Glomerular endothelial cell (primary cell): ENCODE measurements around the gene ATG9A. TPM values are rescaled to one million over a fixed set of nuclear protein-coding genes. Genes with fewer than 3 reads are reported as not detected.

Experiments
- DNase-seq: peaks from one replicate; pipeline ENCODE4 v3.0.0-alpha.2; 2011; ENCODE audit warnings: low read depth, low spot score; ENCODE audit errors: extremely low read depth
- total RNA-seq: library from RNA; depleted of rRNA; stranded (reverse); fragments of >200 nt; gene quantifications from 2 replicates; pipeline ENCODE4 v1.2.3, GENCODE V29; 2015

Gene ATG9A
- total RNA-seq, 1 donor from 2014 or later = 65.2 TPM

DNA sequence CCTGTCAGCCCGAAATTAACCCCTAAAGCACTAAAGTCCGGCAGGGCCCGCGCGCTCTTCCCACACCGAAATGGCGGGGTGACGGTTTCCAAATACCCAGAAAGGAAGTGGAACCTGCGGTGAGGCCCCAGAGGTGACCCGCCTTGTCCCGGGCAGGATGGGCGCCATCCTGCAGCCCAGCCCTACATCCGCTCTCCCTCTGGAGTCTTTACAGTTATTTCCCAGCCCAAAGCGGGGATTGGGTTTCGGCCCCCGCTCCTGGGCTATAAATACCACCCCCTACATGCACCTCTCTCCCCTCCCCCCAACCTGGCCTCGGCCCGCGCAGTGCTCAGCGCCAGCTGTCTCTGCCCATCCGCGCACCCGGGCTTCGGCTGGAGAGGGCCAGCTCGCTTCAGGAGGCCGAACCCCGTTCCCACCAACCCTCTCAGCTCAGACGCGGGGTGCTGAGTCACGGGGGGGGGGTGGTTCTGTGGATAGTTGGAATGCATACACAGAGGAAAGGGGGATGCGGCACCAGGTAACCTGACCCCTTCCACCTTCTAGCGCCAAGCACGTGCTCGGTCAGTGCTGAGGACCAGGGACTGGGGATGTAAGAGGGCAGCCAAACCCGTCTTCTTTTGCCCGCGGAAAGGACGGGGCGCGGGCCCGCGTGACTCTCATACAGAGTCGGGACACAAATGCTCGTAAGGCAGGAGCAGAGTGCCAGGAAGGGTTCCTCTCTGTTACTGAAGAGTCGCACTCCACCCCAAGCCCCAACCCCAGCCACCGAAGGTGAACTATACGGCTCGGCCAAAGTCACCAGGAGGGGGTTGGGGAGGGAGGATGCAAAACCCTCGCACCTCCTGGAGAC, 23.7 kb upstream of the ATG9A start, which contains the start of gene TUBA4B:
TUBA4B (plus strand) TSS at position 344 of the 853 bp plus-strand sequence; CDS start at position 509, 165 bp downstream.
- DNase-seq = no peak

DNA sequence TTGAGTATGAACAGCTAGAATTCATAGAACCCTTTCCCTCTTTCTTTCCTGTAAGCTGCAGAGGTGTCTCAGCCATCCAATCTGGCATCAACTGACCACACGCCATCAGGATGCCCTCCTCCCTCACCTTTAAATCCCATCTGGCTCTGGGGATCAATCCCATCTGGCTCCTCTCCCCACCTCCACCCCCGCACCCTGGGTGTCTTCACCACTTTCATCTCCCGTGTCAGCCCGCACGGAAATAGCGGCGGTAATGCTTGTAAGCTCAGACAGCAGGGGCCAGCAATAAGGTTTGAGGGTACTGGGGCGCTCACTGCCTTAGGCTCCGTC, 23.1 kb upstream of the ATG9A start:
- DNase-seq = no peak

DNA sequence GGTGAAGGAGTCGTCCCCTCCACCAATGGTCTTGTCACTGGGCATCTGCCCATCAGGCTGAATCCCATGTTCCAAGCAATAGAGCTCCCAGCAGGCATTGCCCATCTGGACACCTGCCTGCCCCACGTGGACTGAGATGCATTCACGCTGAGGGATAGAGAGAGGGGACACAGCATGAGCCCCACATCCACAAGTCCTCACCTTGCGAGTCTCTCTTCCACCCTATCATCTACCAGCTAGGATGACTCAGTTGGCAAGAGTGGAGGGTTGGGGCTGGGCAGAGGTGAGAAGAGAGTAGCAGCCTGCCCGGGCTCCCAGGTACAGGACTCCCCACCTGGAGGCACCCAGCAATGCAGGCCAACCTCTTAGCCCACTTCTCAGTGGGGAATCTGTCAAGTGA, 22.6 kb upstream of the ATG9A start:
- no peak for DNase-seq

DNA sequence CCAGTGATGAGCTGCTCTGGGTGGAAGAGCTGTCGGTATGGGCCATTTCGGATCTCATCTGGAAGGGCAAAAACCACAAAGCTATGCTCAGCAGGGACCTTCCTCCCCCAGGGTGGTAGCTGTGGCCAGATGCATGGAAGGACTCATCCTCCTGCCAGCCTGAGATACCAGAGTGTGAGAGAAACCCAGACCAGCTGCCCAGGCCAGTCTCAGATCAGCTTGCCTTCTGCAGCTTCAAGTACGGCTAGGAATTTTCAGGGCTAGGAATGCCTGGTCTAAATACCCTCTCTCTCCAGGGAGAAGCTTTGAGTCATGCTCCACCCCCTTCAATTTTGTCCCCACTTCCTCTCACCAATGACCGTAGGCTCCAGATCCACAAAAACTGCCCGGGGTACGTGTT, 22.2 kb upstream of the ATG9A start:
- no peak for DNase-seq

DNA sequence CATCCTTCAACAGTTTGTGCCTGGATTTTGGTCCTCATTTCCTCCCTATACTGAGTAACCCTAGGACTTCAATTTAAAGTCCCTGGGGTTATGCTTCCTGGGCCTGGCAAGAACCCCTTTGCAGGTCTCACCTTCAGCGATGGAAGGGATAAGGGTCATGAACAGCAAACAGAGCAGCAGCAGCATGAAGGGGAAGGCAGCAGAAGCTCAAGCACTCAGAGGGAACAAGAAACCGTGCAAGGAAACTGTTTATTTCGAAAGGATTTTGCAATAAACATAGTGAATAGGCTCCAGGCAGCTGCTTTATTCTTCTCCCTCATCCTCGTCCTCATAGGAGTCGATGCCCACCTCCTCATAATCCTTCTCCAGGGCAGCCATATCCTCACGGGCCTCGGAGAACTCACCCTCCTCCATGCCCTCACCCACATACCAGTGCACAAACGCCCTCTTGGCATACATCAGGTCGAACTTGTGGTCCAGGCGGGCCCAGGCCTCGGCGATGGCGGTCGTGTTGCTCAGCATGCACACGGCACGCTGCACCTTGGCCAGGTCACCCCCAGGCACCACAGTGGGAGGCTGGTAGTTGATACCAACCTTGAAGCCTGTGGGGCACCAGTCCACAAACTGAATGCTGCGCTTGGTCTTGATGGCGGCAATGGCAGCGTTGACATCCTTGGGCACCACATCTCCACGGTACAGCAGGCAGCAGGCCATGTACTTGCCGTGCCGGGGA, 20.8 kb upstream of the ATG9A start:
- no peak for DNase-seq

DNA sequence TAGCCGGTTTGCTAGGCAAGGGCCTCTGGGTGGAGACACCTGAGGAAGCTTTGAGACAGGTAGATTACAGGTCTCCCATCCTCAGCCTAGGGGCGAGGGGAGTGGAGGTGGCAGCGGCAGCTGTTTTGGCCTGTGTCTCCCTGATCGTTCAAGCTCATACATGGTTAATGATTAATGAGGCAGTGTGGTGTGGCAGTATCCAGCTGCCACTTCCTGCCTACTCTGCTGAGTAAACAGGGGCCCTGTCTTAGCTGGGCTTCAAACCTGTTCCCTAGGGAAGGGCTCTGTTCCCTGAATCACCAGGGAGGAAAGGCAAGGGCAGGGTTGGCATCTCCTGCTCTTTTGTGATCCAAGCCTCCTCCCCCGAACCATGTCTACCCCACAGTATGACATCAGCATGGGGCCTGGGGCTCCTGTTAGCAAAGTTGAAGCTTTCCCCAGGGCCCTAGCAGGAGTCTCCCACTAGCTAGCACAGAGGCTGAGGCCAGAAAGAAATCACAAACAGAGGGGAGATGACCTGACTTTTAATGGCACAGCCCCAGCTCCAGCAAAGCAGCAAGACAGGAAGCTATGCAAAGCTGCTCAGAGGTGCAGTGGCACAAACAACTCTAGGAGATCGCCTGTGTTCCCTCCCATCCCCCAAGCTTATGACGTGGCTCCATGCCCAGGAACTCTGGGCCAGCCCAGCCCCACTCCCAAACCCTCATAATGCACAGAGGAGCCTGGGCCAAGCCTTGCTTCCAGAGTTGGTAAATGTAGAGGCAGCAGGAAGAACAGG, 20.0 kb upstream of the ATG9A start:
- peak; percentile 58 for DNase-seq

DNA sequence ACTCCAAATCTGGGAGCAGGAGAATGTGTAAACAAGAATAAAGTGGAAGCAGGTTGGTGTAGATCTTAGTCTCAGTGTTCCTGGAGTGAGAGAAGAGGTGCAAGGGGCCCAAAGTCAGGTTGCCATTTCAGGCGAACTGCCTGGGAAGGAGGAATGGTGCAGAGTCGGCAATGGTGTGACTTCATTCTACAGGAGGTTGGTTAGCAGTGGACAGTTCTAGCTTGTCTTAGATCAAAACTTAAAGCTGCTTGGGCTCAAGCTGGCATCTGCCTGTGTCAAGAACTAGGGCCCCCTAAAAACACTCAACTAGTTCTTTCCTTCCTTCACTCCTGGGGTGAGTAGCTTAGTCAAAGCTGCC, 19.4 kb upstream of the ATG9A start:
- no peak for DNase-seq

DNA sequence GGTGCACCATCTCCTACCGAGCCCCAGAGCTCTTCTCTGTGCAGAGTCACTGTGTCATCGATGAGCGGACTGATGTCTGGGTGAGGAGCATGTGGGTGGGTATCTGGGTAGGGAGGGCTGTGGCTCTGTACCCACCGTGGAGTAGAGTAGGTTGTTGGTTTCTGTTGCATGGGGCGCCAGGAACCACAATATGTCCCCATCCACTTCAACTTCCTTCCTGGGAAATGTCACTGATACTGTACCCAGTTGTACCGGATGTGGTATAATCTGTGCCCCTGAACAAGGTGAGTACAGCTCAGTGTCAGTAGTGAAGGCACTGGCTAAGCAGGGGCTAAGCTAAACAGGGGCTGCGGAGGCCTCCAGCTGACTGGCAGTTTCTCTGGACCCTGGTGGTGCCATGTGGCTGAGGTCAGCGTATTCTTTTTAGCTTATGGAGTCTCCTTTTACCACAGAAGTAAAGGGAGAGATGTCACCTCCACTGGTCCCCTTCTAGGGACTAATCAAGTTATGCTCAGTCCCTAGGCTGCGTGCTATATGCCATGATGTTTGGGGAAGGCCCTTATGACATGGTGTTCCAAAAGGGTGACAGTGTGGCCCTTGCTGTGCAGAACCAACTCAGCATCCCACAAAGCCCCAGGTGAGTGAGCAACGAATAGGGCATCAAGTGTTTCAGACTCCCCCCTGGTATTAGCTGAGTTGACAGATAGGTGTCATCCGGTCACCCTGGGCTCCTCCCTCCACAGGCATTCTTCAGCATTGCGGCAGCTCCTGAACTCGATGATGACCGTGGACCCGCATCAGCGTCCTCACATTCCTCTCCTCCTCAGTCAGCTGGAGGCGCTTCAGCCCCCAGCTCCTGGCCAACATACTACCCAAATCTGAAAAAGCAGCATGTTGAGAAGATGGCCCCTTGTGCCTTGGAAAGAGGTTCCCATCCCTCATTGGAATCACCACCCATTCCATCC, 18.5 kb upstream of the ATG9A start:
- no peak for DNase-seq

DNA sequence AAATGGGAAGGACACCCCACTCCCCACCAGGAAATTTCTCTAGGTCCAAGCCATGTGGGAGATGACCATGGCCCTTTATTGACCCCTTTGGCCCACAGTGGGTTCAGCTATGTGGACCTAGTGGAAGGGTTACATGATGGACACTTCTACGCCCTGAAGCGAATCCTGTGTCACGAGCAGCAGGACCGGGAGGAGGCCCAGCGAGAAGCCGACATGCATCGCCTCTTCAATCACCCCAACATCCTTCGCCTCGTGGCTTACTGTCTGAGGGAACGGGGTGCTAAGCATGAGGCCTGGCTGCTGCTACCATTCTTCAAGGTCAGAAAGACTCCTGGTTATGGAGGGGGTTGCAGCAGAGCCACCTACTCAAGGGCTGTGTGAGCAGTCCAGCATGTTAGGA, 17.1 kb upstream of the ATG9A start:
- no peak for DNase-seq

DNA sequence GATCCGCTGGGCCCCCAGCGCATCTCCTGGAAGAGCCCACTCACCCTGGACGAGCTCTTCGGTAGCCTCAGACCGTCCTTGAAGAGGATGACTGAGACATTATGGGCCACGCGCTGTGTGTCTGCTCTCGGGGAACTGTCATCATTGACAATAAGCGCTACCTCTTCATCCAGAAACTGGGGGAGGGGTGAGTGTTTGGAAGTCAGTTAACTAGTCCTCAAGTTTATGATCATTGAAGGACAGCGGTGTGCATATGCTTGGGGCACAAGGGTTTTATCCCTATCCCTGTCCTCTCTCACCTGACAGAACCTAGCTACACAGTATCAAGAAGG, 16.4 kb upstream of the ATG9A start:
- no peak for DNase-seq

DNA sequence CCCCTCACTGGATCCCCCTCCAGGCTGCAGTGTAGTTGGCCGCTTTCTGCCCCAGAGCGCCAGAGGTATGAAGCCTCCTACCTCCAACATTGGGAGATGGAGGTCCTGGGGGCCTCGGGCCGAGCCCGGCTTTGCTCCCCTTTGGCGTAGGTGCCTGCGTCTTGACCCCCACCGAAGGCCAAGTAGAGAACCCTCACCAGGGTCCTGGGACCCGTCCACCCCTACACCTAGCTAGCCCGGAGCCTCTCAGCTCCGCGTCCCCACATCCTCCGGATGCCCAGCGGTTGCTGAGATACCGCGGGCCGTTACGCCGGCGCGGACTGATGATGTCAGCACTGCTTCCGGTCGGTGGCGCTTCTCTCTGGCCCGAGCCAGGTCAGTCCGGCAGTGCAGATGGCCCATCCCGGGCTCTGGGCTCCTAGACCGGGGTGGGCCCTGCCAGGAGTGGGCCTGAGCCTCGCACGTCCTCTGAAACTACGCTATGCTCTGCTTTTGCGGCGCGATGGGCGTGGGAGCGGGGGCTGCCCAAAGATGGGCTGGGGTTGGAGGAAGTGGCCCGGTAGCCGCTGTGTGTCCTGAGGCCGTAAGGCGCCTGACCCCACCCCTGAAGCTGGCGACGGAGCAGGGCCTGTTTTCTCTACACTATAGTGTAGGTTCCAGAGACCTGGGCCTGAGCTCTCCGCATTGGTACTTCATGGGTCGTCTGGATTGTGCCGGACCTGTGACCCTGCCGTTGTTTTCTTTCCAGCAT, 15.9 kb upstream of the ATG9A start, which contains the start of the genes GLB1L and STK16:
GLB1L (minus strand) TSS at position 297 of the 751 bp plus-strand sequence. CDS start 1,871 bp downstream, outside the sequence.
STK16 (plus strand) TSS at position 332 of the 751 bp plus-strand sequence. CDS start 521 bp downstream, outside the sequence.
- peak; percentile 64 for DNase-seq

DNA sequence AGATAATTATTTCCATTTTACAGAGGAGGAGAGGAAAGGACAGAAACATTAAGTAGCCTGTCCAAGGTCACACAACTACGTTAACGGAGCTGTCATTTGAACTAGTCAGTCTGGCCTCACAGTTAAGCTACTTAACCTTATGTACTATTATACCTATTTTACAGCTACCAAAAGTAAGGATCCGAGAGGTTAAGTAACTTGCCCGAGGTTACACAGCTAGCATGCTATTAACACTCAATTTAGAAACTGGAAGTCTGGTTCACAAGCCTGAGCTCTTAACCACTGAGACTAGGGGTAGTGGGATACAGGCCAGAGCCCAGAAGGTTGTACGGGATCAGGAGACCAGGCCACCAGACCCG, 15.3 kb upstream of the ATG9A start:
- DNase-seq = no peak

DNA sequence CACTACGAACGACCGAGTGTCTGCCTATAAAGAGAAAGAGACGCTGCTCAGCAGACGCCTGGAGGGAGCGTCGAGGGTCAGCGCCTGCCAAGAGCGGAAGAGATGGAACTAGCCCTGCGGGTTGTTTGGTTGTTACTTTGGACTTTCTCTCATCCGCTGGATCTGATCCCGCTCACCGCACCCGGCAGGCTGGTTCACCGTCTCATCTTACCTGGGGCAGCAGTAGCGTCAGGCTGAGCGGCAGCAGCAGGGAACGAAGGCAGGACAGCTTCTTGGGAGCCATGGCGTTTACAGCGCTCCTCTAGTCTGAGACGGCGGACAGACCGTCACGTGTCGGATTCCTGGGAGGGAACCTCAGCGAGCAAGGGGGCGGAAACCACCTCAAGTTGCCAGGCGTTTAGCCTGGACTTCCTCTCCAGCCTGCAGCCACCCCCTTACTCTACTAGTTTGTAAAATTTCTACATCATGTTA, 13.9 kb upstream of the ATG9A start:
- DNase-seq = no peak

DNA sequence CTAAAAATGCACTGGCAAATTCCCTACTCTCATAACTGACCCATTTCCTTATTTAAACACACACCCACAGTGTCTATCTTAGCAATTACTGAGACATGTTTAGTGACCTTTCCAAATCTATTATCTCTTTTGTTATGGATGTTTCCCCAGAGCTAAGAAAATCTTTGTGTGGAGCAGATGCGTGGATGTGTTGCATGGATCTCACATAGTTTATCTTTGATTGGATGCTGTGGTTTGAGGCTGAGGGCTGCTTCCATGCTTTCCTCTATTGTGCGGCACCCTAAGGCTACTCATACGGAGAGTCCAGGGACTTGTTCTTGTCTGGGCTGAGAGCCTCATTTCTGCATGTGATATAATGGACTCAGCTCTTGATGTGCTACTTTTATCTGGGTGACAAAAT, 4.9 kb upstream of the ATG9A start:
- DNase-seq = no peak

DNA sequence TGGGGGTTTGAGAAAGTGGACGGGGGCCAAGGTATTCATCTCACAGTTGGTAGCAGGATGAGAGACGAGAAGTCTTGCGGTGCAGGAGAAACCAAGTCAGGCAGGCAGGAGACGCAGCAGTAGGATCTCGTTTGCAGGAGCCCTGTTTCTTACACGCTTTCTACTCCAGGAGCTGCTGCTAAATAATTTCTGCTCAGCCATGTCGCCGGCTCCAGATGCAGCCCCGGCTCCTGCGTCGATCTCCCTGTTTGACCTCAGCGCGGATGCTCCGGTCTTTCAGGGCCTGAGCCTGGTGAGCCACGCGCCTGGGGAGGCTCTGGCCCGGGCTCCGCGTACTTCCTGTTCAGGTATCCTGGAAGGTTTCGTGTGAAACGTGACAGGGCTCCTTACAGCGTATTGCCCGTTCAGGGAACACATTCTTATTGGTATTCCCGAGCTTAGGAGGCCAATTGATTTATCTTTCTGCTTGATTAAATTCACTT, 664 bp upstream of the ATG9A start:
- no peak for DNase-seq

DNA sequence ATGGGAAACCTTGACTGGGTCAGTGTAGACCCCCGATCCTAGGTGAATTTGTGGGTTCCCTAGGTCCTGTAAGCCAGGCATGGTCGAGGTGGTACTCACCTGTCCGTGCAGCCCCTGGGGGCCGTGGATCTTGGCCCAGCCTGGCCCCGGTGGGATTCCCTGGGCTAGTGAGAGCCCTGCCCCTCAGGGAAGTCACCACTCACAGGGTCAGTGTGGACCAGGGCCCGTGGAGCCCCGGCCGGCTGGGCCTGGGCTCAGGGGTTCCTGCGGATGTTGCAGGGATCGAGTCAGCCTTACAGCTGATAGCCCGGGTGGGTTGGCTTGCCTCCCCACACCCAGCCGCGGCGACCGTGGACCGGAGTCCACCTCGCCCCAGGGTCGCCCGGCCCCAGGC, 528 bp downstream of the ATG9A start:
- no peak for DNase-seq

DNA sequence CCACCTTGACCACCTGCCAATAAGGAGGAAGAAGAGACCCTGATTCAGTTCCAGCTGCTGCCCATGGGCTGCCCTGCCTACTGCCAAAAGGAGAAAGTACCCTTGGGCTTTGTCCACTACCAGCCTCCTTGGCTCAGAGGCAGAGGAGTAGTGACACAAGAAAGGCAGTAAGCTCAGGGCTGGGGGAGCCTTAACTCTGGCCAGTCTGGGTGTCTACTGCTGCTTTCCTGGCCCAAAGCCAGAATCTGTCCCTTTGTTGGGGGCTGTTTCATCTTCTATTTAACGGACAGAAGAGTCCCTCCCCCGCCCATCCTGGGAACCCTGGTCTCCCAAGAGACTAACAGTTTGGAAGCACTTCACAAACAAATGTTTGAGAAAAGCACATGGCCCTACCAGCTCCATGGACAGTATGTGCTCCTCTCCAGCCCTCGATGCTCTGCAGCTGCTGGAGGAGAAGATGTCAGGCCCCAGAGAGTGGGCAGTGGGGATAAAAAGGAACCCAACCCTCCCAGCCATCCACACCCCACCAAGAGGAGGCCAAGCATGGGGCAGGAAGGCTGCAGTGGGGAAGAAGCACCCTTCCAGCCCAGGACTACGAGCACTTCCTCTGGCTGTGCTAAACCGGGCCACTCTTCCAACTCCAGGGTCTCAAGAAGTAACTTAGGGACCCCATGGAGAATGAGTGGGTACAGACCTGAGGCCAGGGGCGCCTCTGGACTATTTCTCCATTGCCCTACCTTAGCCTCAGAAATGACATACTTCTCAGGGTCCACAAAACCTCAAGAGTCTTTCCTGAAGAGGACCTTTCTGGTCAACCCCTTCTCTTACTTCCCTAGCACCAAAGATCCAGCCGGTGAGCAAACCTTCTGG, 1.2 kb downstream of the ATG9A start:
- no peak for DNase-seq

DNA sequence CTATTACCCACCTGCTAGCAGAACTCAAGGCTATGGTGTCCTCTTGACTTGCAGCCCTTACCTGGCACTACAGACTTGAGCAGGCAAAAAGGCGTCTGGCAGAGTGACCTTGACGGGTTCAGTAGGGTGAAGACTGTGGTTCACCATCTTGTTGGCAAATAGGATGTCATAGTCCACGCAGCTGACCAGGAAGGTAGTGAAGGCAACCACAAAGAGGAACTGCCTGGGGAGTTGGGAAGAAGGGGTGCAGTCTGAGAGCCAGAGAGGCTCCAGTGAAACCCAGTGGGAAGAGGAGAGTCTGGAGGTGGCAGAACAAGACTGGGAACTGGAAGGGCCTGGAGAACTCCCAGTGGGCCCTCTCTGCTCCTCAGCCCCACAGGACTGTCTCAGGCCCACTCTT, 4.1 kb downstream of the ATG9A start:
- no peak for DNase-seq
